DOHH2 (cell line): ENCODE measurements around the gene NIPBL.

Source experiments
- H3F3A ChIP-seq: fragments of 200-600 bp; sonication (generic), shearing (Covaris generic); 2 replicates; pipeline ENCODE4 v1.6.0; 2016; ENCODE audit warnings: antibody characterized with exemption, mild to moderate bottlenecking; ENCODE audit not compliant: control insufficient read depth, insufficient read depth
- H3K27ac ChIP-seq: fragments of 200-600 bp; sonication (generic); 2 replicates; pipeline ENCODE4 v1.5.1; 2014; ENCODE audit warnings: low read depth, mild to moderate bottlenecking, low read length, moderate library complexity
- H3K27me3 ChIP-seq: fragments of 200-600 bp; sonication (generic); 2 replicates; pipeline ENCODE4 v1.6.1; 2014; ENCODE audit warnings: mild to moderate bottlenecking, low read length, mixed read lengths; ENCODE audit not compliant: control insufficient read depth
- H3K36me3 ChIP-seq: fragments of 200-600 bp; sonication (generic); 2 replicates; pipeline ENCODE4 v1.6.1; 2014; ENCODE audit warnings: mild to moderate bottlenecking, low read length, moderate library complexity, mixed read lengths; ENCODE audit not compliant: control insufficient read depth
- H3K4me1 ChIP-seq: fragments of 200-600 bp; sonication (generic); 2 replicates; pipeline ENCODE4 v1.6.1; 2014; ENCODE audit warnings: mild to moderate bottlenecking, low read length, mixed read lengths; ENCODE audit not compliant: control insufficient read depth
- H3K4me2 ChIP-seq: fragments of 200-600 bp; sonication (generic); 2 replicates; pipeline ENCODE4 v1.6.0; 2014; ENCODE audit warnings: mild to moderate bottlenecking, low read length, moderate library complexity
- H3K4me3 ChIP-seq: fragments of 200-600 bp; sonication (generic); 2 replicates; pipeline ENCODE4 v1.5.1; 2014; ENCODE audit warnings: mild to moderate bottlenecking, low read length, mixed read lengths
- H3K79me2 ChIP-seq: fragments of 200-600 bp; sonication (generic); 2 replicates; pipeline ENCODE4 v1.6.1; 2014; ENCODE audit warnings: mild to moderate bottlenecking, low read length, mixed read lengths; ENCODE audit not compliant: control insufficient read depth
- H3K9me2 ChIP-seq: fragments of 200-600 bp; sonication (generic); replicated peaks from 2 replicates; pipeline ENCODE4 v1.6.1; 2014; ENCODE audit warnings: mild to moderate bottlenecking, low read length, mixed read lengths; ENCODE audit not compliant: control insufficient read depth
- H3K9me3 ChIP-seq: fragments of 200-600 bp; sonication (generic); 2 replicates; pipeline ENCODE4 v1.6.1; 2014; ENCODE audit warnings: antibody characterized with exemption, low read length, mixed read lengths; ENCODE audit not compliant: control insufficient read depth, insufficient read depth
- H4K20me1 ChIP-seq: fragments of 200-600 bp; sonication (generic); 2 replicates; pipeline ENCODE4 v1.6.0; 2014; ENCODE audit warnings: low read depth, mild to moderate bottlenecking, antibody characterized with exemption, low read length, moderate library complexity; ENCODE audit not compliant: control insufficient read depth, insufficient read depth
- EZH2phosphoT487 ChIP-seq: fragments of 200-600 bp; sonication (generic); IDR thresholded peaks from 2 replicates; pipeline ENCODE4 v1.6.1; 2017; ENCODE audit warnings: borderline replicate concordance, mild to moderate bottlenecking, antibody characterized with exemption, low read length, moderate library complexity, mixed read lengths
- TF ChIP-seq, protein P1 (sequence below): fragments of 200-600 bp; sonication (generic); IDR thresholded peaks from one replicate; pipeline ENCODE4 v1.5.1; 2014; ENCODE audit warnings: antibody characterized with exemption, mild to moderate bottlenecking, low read depth, low read length; ENCODE audit not compliant: poor library complexity, severe bottlenecking

Gene NIPBL

DNA sequence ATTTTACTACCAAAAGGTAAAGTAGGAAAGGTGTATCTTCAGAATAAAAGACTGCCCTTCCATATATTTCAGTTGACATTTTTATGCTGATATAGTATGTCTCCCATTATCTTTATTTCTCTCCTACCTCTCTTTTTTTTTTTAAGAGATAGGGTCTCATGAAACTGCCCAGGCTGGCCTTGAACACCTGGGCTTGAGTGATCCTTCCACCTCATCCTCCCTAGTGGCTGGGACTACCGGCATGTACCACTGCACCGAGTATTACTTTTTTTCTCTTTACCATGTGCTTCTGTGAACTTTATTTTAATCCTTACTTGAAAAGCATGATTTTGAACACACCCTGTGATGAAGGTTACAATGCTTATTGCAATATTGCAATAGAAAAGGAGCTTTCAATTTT is 42.7 kb downstream of the NIPBL start:
- H3K79me2 ChIP-seq: peaks cover 86% of the 10 kb centered on the region
- H3K4me3 ChIP-seq: no peak overlapping the region
- H3K9me2 ChIP-seq: no peaks in the 10 kb centered on the region
- H4K20me1 ChIP-seq: peaks cover 14% of the 10 kb centered on the region; the same call in 1 of the 2 replicates
- no peak overlapping the region for H3K4me2 ChIP-seq
- no peaks in the 10 kb centered on the region for H3K27me3 ChIP-seq
- no peak for TF ChIP-seq EZH2phosphoT487
- TF ChIP-seq, protein P1, sequence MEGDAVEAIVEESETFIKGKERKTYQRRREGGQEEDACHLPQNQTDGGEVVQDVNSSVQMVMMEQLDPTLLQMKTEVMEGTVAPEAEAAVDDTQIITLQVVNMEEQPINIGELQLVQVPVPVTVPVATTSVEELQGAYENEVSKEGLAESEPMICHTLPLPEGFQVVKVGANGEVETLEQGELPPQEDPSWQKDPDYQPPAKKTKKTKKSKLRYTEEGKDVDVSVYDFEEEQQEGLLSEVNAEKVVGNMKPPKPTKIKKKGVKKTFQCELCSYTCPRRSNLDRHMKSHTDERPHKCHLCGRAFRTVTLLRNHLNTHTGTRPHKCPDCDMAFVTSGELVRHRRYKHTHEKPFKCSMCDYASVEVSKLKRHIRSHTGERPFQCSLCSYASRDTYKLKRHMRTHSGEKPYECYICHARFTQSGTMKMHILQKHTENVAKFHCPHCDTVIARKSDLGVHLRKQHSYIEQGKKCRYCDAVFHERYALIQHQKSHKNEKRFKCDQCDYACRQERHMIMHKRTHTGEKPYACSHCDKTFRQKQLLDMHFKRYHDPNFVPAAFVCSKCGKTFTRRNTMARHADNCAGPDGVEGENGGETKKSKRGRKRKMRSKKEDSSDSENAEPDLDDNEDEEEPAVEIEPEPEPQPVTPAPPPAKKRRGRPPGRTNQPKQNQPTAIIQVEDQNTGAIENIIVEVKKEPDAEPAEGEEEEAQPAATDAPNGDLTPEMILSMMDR: no peak
- H3K27ac ChIP-seq: no peak overlapping the region
- no peaks in the 10 kb centered on the region for H3F3A ChIP-seq
- no peaks in the 10 kb centered on the region for H3K4me1 ChIP-seq
- no peaks in the 10 kb centered on the region for H3K9me3 ChIP-seq
- H3K36me3 ChIP-seq: no peaks in the 10 kb centered on the region

- TF ChIP-seq, protein P1: no peak
- TF ChIP-seq EZH2phosphoT487: no peak
- Histone ChIP-seq H3K4me1 (no peaks in the 10 kb centered on the region), H3K4me3 (no peak overlapping the region), H3K4me2 (no peak overlapping the region), H3K27me3 (no peaks in the 10 kb centered on the region), H3K9me3 (no peaks in the 10 kb centered on the region), H3K27ac (no peak overlapping the region), H3K79me2 (peaks cover 86% of the 10 kb centered on the region), H4K20me1 (peaks cover 14% of the 10 kb centered on the region; the same call in 1 of the 2 replicates), H3K9me2 (no peaks in the 10 kb centered on the region), H3K36me3 (no peaks in the 10 kb centered on the region), H3F3A (no peaks in the 10 kb centered on the region)
These were observed 43.1 kb downstream of the NIPBL start for GRCh38 chr5:36919650-36920049.

DNA sequence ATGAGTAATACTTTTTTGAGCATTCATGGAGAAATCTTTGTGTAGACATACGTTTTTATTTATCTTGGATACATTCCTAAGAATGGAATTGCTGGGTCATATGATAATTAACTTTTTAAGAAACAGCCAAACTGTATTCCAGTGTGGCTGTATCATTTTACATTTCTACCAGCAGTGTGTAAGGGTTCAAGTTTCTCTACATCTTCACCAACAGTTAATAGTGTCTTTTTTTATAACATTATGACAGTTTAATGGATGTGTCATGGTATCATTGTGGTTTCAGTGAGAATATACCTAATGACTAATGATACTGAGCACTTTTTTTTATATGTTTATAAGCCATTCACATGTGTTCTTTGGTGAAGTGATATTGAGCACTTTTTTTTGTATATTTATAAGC is 52.4 kb downstream of the NIPBL start:
- no peaks in the 10 kb centered on the region for H3K9me3 ChIP-seq
- no peak overlapping the region for H3K4me3 ChIP-seq
- H4K20me1 ChIP-seq: no peaks in the 10 kb centered on the region
- no peaks in the 10 kb centered on the region for H3K36me3 ChIP-seq
- H3K9me2 ChIP-seq: no peaks in the 10 kb centered on the region
- H3K4me1 ChIP-seq: peaks cover 11% of the 10 kb centered on the region
- H3K27me3 ChIP-seq: no peaks in the 10 kb centered on the region
- peaks cover 100% of the 10 kb centered on the region for H3K79me2 ChIP-seq
- H3K4me2 ChIP-seq: no peak overlapping the region
- TF ChIP-seq, protein P1: no peak
- no peak for TF ChIP-seq EZH2phosphoT487
- no peaks in the 10 kb centered on the region for H3F3A ChIP-seq
- H3K27ac ChIP-seq: no peak overlapping the region

- TF ChIP-seq, protein P1: no peak
- no peak for TF ChIP-seq EZH2phosphoT487
- H3K4me3 ChIP-seq: no peak overlapping the region
- H3F3A ChIP-seq: no peaks in the 10 kb centered on the region
- no peak overlapping the region for H3K27ac ChIP-seq
- no peaks in the 10 kb centered on the region for H3K9me2 ChIP-seq
- H3K36me3 ChIP-seq: no peaks in the 10 kb centered on the region
- H3K79me2 ChIP-seq: peaks cover 100% of the 10 kb centered on the region
- H3K4me2 ChIP-seq: no peak overlapping the region
- H3K4me1 ChIP-seq: peaks cover 11% of the 10 kb centered on the region
- H4K20me1 ChIP-seq: no peaks in the 10 kb centered on the region
- H3K27me3 ChIP-seq: no peaks in the 10 kb centered on the region
- no peaks in the 10 kb centered on the region for H3K9me3 ChIP-seq
These were observed 52.9 kb downstream of the NIPBL start for GRCh38 chr5:36929438-36929837.
